Astrocyte (in vitro differentiated cells and primary cell): Measurements from ENCODE around the gene SLC23A3.

ENCODE experiments used
- CTCF ChIP-seq: IDR thresholded peaks from 2 replicates; pipeline ENCODE4 v1.5.1; 2011; ENCODE audit warnings: low read depth, mild to moderate bottlenecking, inconsistent platforms, low read length, moderate library complexity; ENCODE audit not compliant: insufficient read depth
- EZH2 ChIP-seq: IDR thresholded peaks from 2 replicates; pipeline ENCODE4 v1.6.1; 2012; ENCODE audit warnings: mild to moderate bottlenecking, low read length, inconsistent platforms; ENCODE audit not compliant: insufficient read depth

- TF ChIP-seq CTCF (no peak), EZH2 (no peak)
These were observed 41.4 kb downstream of the SLC23A3 start for GRCh38 chr2:219128396-219128795.
